ENCODE measurements around the gene RNF157. TPM values are rescaled to one million over a fixed set of nuclear protein-coding genes. Genes with fewer than 3 reads are reported as not detected.

Gene RNF157
- total and polyA plus RNA-seq, 2 of the 4 experiments (the other 2 are of a cell fraction): 0.54 to 1.3 TPM

- ChIA-PET POLR2A (ENCODE audit: unreplicated experiment) (interaction anchor here (0.7 kb wide), 1 partner anchor 50 kb away, joined by 5 read pairs; no protein-coding TSS in a partner anchor), CTCF (interaction anchor here (0.6 to 1.0 kb wide), 2 partner anchors 12 to 35 kb away, joined by 3 read pairs; no protein-coding TSS in a partner anchor)
- H3K36me3 ChIP-seq (ENCODE audit: control insufficient read depth, insufficient read depth, low read length): no peaks in the 10 kb centered on the region
- no peak overlapping the region for H3K14ac ChIP-seq (replicated peaks; ENCODE audit: low read depth, low read length)
- H2BK5ac ChIP-seq (ENCODE audit: low read depth, low read length, poor library complexity, severe bottlenecking): no peak overlapping the region
- no peaks in the 10 kb centered on the region for H4K20me1 ChIP-seq (ENCODE audit: insufficient read depth, low read length)
- no peak overlapping the region for H2AFZ ChIP-seq (replicated peaks; ENCODE audit: low read length, poor library complexity)
- no peak overlapping the region for H3K18ac ChIP-seq (ENCODE audit: low read depth, low read length)
- no peak overlapping the region for H4K91ac ChIP-seq (ENCODE audit: insufficient read depth, low read depth, low read length)
- H3K9ac ChIP-seq (ENCODE audit: low read depth, low read length): no peak overlapping the region
- no peak overlapping the region for H4K8ac ChIP-seq (ENCODE audit: low read depth in 2 of 2, low read length in 2 of 2)
- BruUV-seq (replicated peaks): no TSS peak
- DNase-seq (no peak), ATAC-seq (ENCODE audit: low read depth) (no peak)
- H3K9me3 ChIP-seq (ENCODE audit: control insufficient read depth, insufficient read depth, low read length): no peaks in the 10 kb centered on the region
- H2BK120ac ChIP-seq (ENCODE audit: low read depth, low read length): no peak overlapping the region
- no peak overlapping the region for H2AK9ac ChIP-seq (replicated peaks; ENCODE audit: low read depth, low read length, poor library complexity)
- H3K56ac ChIP-seq (ENCODE audit: extremely low read depth, insufficient read depth, low read length): no peak overlapping the region
- WGBS, 2 experiments (ENCODE audit: extremely low coverage in 2 of 2, insufficient read length in 1 of 2): no CpG with 5 or more reads among the region's 3 CpGs
- in situ Hi-C loops (cut with MboI; ENCODE audit: low sequenced_read_pairs): no loop called here
- intact Hi-C loops (cut with micrococcal nuclease): no loop called here
- no peaks in the 10 kb centered on the region for H3K79me1 ChIP-seq (ENCODE audit: low read depth in 1 of 2, low read length in 2 of 2)
- H4K5ac ChIP-seq (ENCODE audit: low read depth, low read length): no peak overlapping the region
- no peaks in the 10 kb centered on the region for H3K4me1 ChIP-seq (ENCODE audit: control insufficient read depth, insufficient read depth, low read length)
- H3K23ac ChIP-seq (ENCODE audit: low read depth, low read length): no peak overlapping the region
- no peak overlapping the region for H2BK20ac ChIP-seq (ENCODE audit: low read depth, low read length)
- H2AK5ac ChIP-seq (ENCODE audit: low read depth, low read length): no peak overlapping the region
- H2BK15ac ChIP-seq (ENCODE audit: low read depth, low read length): no peak overlapping the region
- H3K4me3 ChIP-seq (ENCODE audit: insufficient read depth, low read depth, low read length): no peak overlapping the region
- no peak overlapping the region for H3K4me2 ChIP-seq (ENCODE audit: low read depth, low read length)
- no peak overlapping the region for H3K4ac ChIP-seq (ENCODE audit: low read depth, low read length)
- H3K27ac ChIP-seq (ENCODE audit: insufficient read depth, low read length): no peak overlapping the region
- dilution Hi-C loops (cut with HindIII; ENCODE audit: low sequenced_read_pairs, unreplicated experiment): no loop called here
- TF ChIP-seq CEBPB (IDR thresholded peaks at IDR 0.05; ENCODE audit: low read depth, low read length) (no peak), RCOR1 (IDR thresholded peaks at IDR 0.05; ENCODE audit: insufficient replicate concordance, low read length) (no peak), CHD1 (IDR thresholded peaks at IDR 0.05; ENCODE audit: low read depth, low read length) (no peak), BHLHE40 (IDR thresholded peaks at IDR 0.05; ENCODE audit: low read depth, low read length) (no peak), RFX5 (IDR thresholded peaks at IDR 0.05; ENCODE audit: low read depth, low read length) (no peak), FOS (IDR thresholded peaks at IDR 0.05; ENCODE audit: low read depth, low read length) (no peak), CTCF (conservative IDR thresholded peaks at IDR 0.05; ENCODE audit: low read depth, low read length) (no peak), RAD21 (IDR thresholded peaks at IDR 0.05; ENCODE audit: low read length) (no peak), MAFK (IDR thresholded peaks at IDR 0.05; ENCODE audit: low read depth, low read length) (no peak), USF2 (IDR thresholded peaks at IDR 0.05; ENCODE audit: low read depth, low read length) (no peak), POLR2A (IDR thresholded peaks at IDR 0.05; ENCODE audit: low read depth, low read length) (no peak), MXI1 (IDR thresholded peaks at IDR 0.05; ENCODE audit: borderline replicate concordance, low read depth, low read length) (no peak), NFE2L2 (IDR thresholded peaks at IDR 0.05; ENCODE audit: low read depth, low read length) (no peak), MAZ (IDR thresholded peaks at IDR 0.05; ENCODE audit: borderline replicate concordance, low read depth, low read length) (no peak), SMC3 (IDR thresholded peaks at IDR 0.05; ENCODE audit: low read depth, low read length) (no peak)
- TF ChIP-seq, protein P1, sequence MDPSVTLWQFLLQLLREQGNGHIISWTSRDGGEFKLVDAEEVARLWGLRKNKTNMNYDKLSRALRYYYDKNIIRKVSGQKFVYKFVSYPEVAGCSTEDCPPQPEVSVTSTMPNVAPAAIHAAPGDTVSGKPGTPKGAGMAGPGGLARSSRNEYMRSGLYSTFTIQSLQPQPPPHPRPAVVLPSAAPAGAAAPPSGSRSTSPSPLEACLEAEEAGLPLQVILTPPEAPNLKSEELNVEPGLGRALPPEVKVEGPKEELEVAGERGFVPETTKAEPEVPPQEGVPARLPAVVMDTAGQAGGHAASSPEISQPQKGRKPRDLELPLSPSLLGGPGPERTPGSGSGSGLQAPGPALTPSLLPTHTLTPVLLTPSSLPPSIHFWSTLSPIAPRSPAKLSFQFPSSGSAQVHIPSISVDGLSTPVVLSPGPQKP (IDR thresholded peaks at IDR 0.05; ENCODE audit: borderline replicate concordance, low read depth, low read length): no peak
- no peaks in the 10 kb centered on the region; the same call in 1 of the 2 replicates for H3K27me3 ChIP-seq (ENCODE audit: control insufficient read depth, insufficient read depth, low read length)
- no peaks in the 10 kb centered on the region for H3K9me1 ChIP-seq (ENCODE audit: insufficient read depth, low read length)
Measured at GRCh38 chr17:76217081-76217480, 23.2 kb downstream of the RNF157 start.

Data from IMR-90 (cell line).